OCI-LY1 (cell line): ENCODE measurements around the gene PPP2R2C.

Source experiments
- H2AFZ ChIP-seq: fragments of 200-600 bp; sonication (generic), shearing (Covaris generic); 2 replicates; pipeline ENCODE4 v1.6.0; 2014; ENCODE audit warnings: antibody characterized with exemption, mild to moderate bottlenecking, low read length
- H3F3A ChIP-seq: fragments of 200-600 bp; sonication (generic), shearing (Covaris generic); 2 replicates; pipeline ENCODE4 v1.6.0; 2014; ENCODE audit warnings: mild to moderate bottlenecking, antibody characterized with exemption, low read length, moderate library complexity; ENCODE audit not compliant: insufficient read depth
- H3K27ac ChIP-seq: fragments of 200-600 bp; sonication (generic); 2 replicates; pipeline ENCODE4 v1.5.1; 2014; ENCODE audit warnings: low read length, mixed run types, mild to moderate bottlenecking, low read depth; ENCODE audit not compliant: poor library complexity, severe bottlenecking
- H3K27me3 ChIP-seq: fragments of 200-600 bp; sonication (generic); 2 replicates; pipeline ENCODE4 v1.6.0; 2014; ENCODE audit warnings: antibody characterized with exemption, mild to moderate bottlenecking, low read length, moderate library complexity; ENCODE audit not compliant: insufficient read depth
- H3K36me3 ChIP-seq: fragments of 200-600 bp; sonication (generic); 2 replicates; pipeline ENCODE4 v1.6.1; 2014; ENCODE audit warnings: mild to moderate bottlenecking, antibody characterized with exemption, low read length, moderate library complexity, mixed read lengths; ENCODE audit not compliant: insufficient read depth
- H3K4me1 ChIP-seq: fragments of 200-600 bp; sonication (generic); 2 replicates; pipeline ENCODE4 v1.5.1; 2014; ENCODE audit warnings: mild to moderate bottlenecking, low read length, moderate library complexity; ENCODE audit not compliant: insufficient read depth, severe bottlenecking
- H3K4me2 ChIP-seq: fragments of 200-600 bp; sonication (generic), shearing (Covaris generic); 2 replicates; pipeline ENCODE4 v1.6.1; 2014; ENCODE audit warnings: low read length
- H3K4me3 ChIP-seq: fragments of 200-600 bp; sonication (generic); 2 replicates; pipeline ENCODE4 v1.5.1; 2014; ENCODE audit warnings: low read length, low read depth, mild to moderate bottlenecking, mixed read lengths; ENCODE audit not compliant: poor library complexity, severe bottlenecking
- H3K79me2 ChIP-seq: fragments of 200-600 bp; shearing (Covaris generic); 2 replicates; pipeline ENCODE4 v1.6.1; 2016; ENCODE audit warnings: mixed run types, low read length, mixed read lengths; ENCODE audit not compliant: insufficient read depth
- H3K9ac ChIP-seq: fragments of 200-600 bp; sonication (generic), shearing (Covaris generic); 2 replicates; pipeline ENCODE4 v1.6.1; 2014; ENCODE audit warnings: mild to moderate bottlenecking, low read length, mixed read lengths
- H3K9me2 ChIP-seq: fragments of 200-600 bp; sonication (generic), shearing (Covaris generic); 2 replicates; pipeline ENCODE4 v1.6.1; 2014; ENCODE audit warnings: low read depth, mild to moderate bottlenecking, low read length, mixed read lengths
- H3K9me3 ChIP-seq: fragments of 200-600 bp; shearing (Covaris generic); 2 replicates; pipeline ENCODE4 v1.6.1; 2014; ENCODE audit warnings: low read length, mixed read lengths
- H4K20me1 ChIP-seq: fragments of 200-600 bp; sonication (generic), shearing (Covaris generic); 2 replicates; pipeline ENCODE4 v1.6.0; 2016; ENCODE audit warnings: mild to moderate bottlenecking, low read length; ENCODE audit not compliant: insufficient read depth
- EZH2 ChIP-seq: fragments of 200-600 bp; sonication (generic), shearing (Covaris generic); IDR thresholded peaks from 2 replicates; pipeline ENCODE4 v1.8.0; 2017; ENCODE audit warnings: borderline replicate concordance, mixed run types, mild to moderate bottlenecking, antibody characterized with exemption, low read length, moderate library complexity, mixed read lengths
- TF ChIP-seq, protein P1 (sequence below): fragments of 200-600 bp; sonication (generic), shearing (Covaris generic); IDR thresholded peaks from 2 replicates; pipeline ENCODE4 v1.5.1; 2017; ENCODE audit warnings: mild to moderate bottlenecking, antibody characterized with exemption, low read length, moderate library complexity, mixed read lengths

PPP2R2C gene

DNA sequence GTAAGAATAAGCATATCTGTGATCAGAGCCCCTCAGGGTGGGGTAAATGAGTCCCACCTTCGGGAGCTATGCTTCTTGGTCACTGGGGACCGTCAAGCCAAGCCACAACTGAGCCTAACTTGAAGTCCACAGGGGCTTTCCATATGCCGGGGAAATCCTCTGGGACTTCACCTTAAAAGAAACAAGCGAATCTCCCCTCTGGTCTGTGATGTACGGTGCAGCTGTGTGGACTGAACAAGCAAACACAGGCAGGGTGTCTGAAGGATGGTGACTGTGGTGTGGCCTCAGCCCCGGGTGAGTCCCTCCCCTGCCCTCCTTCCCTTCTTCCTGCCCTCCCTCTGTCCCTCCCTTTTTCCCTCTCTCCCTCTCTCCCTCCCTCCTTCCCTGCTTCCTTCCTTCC, 29.7 kb upstream of the PPP2R2C start:
- no peak for TF ChIP-seq EZH2
- no peaks in the 10 kb centered on the region for H3K27me3 ChIP-seq
- no peaks in the 10 kb centered on the region for H3F3A ChIP-seq
- no peaks in the 10 kb centered on the region for H3K9me3 ChIP-seq
- no peak overlapping the region for H2AFZ ChIP-seq
- no peaks in the 10 kb centered on the region for H3K79me2 ChIP-seq
- H3K36me3 ChIP-seq: no peaks in the 10 kb centered on the region
- H3K4me2 ChIP-seq: no peak overlapping the region
- no peak overlapping the region for H3K4me3 ChIP-seq
- H4K20me1 ChIP-seq: no peaks in the 10 kb centered on the region
- no peak overlapping the region for H3K9ac ChIP-seq
- no peaks in the 10 kb centered on the region for H3K9me2 ChIP-seq
- no peak overlapping the region for H3K27ac ChIP-seq
- no peaks in the 10 kb centered on the region for H3K4me1 ChIP-seq

DNA sequence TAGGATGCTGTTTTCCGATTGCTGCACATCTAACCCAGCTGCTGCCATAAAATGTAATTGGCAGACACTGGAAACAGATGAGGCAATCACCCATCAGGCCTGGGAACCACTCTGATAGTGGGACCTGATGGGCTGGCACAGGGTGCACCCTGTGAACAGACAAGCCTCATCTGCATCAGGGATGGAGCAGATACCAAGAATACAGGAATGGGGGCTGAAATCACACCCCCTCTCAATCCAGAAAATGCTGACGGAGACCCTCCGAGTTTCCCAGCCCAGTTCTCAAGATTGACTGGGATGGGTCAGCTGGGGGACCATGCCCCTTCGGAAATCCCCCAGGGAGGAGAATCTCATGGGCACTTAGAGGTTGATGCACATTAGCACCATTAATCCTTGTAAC, 28.8 kb upstream of the PPP2R2C start:
- Histone ChIP-seq H3K9me3 (no peaks in the 10 kb centered on the region), H4K20me1 (no peaks in the 10 kb centered on the region), H3K4me2 (no peak overlapping the region), H3K27ac (no peak overlapping the region), H3K4me3 (no peak overlapping the region), H2AFZ (no peak overlapping the region), H3K9ac (no peak overlapping the region), H3K27me3 (no peaks in the 10 kb centered on the region), H3K79me2 (no peaks in the 10 kb centered on the region), H3K4me1 (no peaks in the 10 kb centered on the region), H3F3A (no peaks in the 10 kb centered on the region), H3K36me3 (no peaks in the 10 kb centered on the region), H3K9me2 (no peaks in the 10 kb centered on the region)
- TF ChIP-seq, protein P1, sequence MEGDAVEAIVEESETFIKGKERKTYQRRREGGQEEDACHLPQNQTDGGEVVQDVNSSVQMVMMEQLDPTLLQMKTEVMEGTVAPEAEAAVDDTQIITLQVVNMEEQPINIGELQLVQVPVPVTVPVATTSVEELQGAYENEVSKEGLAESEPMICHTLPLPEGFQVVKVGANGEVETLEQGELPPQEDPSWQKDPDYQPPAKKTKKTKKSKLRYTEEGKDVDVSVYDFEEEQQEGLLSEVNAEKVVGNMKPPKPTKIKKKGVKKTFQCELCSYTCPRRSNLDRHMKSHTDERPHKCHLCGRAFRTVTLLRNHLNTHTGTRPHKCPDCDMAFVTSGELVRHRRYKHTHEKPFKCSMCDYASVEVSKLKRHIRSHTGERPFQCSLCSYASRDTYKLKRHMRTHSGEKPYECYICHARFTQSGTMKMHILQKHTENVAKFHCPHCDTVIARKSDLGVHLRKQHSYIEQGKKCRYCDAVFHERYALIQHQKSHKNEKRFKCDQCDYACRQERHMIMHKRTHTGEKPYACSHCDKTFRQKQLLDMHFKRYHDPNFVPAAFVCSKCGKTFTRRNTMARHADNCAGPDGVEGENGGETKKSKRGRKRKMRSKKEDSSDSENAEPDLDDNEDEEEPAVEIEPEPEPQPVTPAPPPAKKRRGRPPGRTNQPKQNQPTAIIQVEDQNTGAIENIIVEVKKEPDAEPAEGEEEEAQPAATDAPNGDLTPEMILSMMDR: no peak
- no peak for TF ChIP-seq EZH2

DNA sequence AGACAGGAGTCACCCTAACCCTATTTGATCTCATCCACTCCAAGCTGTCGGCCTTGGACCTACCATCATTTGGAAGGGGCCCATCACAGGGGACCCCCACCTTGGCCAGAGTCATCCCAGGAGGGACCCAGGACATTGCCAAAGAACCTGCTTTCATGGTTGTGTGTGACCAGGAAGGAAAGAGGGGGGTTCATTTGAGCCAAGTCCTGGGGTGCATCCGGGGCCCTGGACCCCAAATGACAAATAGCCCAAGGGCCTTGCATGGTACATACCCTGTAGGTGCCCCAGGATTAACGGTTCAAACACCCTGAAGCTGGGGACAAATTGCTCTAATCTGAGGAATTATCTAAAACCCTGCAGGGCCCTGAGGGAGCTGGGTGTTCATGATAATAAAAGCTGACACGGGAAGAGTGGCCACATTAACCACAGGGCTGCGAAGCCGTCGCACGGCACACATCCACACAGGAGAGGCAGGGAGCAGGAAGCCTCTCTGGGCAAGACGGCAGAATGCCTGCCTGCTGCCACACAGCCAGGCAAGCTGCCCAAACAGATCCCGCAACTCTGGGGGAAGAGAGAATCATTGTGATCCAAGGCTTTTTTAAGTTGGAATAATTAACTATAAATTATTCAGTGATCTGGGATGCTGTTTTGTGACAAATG, 28.2 kb upstream of the PPP2R2C start:
- no peaks in the 10 kb centered on the region for H3K9me2 ChIP-seq
- H3K27me3 ChIP-seq: no peaks in the 10 kb centered on the region
- no peak overlapping the region for H2AFZ ChIP-seq
- H3F3A ChIP-seq: no peaks in the 10 kb centered on the region
- no peak overlapping the region for H3K27ac ChIP-seq
- H3K9ac ChIP-seq: no peak overlapping the region
- H3K36me3 ChIP-seq: no peaks in the 10 kb centered on the region
- H4K20me1 ChIP-seq: no peaks in the 10 kb centered on the region
- H3K4me1 ChIP-seq: no peaks in the 10 kb centered on the region
- H3K4me2 ChIP-seq: no peak overlapping the region
- TF ChIP-seq, protein P1: no peak
- no peak for TF ChIP-seq EZH2
- no peaks in the 10 kb centered on the region for H3K79me2 ChIP-seq
- H3K9me3 ChIP-seq: no peaks in the 10 kb centered on the region
- no peak overlapping the region for H3K4me3 ChIP-seq

DNA sequence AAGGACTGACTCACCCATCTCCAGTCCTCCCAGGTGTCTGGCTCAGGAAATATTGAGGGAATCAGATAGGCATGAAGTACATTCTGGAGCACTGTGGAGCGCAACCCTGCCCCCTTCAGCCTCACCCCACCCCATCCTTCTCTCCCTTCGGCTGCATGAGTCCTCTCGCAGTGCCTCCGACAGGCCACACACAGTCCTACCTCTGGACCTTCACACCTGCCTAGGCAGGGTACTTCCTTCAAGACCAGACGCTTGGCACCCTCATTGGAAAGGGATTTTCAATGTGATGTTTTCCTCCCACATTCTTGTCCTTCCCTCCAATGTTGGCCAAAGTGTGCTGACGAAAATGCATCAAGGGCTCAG, 26.8 kb upstream of the PPP2R2C start:
- H3K4me2 ChIP-seq: no peak overlapping the region
- no peaks in the 10 kb centered on the region for H3K4me1 ChIP-seq
- H3K9ac ChIP-seq: no peak overlapping the region
- no peak for TF ChIP-seq EZH2
- TF ChIP-seq, protein P1: no peak
- H3K27me3 ChIP-seq: no peaks in the 10 kb centered on the region
- no peak overlapping the region for H2AFZ ChIP-seq
- no peaks in the 10 kb centered on the region for H3K9me3 ChIP-seq
- H3K36me3 ChIP-seq: no peaks in the 10 kb centered on the region
- no peaks in the 10 kb centered on the region for H4K20me1 ChIP-seq
- no peaks in the 10 kb centered on the region for H3K9me2 ChIP-seq
- no peak overlapping the region for H3K4me3 ChIP-seq
- H3F3A ChIP-seq: no peaks in the 10 kb centered on the region
- H3K79me2 ChIP-seq: no peaks in the 10 kb centered on the region
- H3K27ac ChIP-seq: no peak overlapping the region
